Activated T-cell treated with anti-CD3 and anti-CD28 coated beads for 24 hours (primary cell): ENCODE measurements around the gene AVEN.
A peak's percentile ranks its signal among the peaks of the same experiment; 100 is the strongest.
"Not testable (repeated sequence)": the region's sequence is repeated elsewhere in the genome, so short reads cannot be mapped to it uniquely, and the experiment has no call there.

Experiments
- DNase-seq: peaks from one replicate; pipeline ENCODE4 v3.0.0-alpha.2; 2020; ENCODE audit warnings: low read depth

Gene AVEN, protein sequence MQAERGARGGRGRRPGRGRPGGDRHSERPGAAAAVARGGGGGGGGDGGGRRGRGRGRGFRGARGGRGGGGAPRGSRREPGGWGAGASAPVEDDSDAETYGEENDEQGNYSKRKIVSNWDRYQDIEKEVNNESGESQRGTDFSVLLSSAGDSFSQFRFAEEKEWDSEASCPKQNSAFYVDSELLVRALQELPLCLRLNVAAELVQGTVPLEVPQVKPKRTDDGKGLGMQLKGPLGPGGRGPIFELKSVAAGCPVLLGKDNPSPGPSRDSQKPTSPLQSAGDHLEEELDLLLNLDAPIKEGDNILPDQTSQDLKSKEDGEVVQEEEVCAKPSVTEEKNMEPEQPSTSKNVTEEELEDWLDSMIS

DNA sequence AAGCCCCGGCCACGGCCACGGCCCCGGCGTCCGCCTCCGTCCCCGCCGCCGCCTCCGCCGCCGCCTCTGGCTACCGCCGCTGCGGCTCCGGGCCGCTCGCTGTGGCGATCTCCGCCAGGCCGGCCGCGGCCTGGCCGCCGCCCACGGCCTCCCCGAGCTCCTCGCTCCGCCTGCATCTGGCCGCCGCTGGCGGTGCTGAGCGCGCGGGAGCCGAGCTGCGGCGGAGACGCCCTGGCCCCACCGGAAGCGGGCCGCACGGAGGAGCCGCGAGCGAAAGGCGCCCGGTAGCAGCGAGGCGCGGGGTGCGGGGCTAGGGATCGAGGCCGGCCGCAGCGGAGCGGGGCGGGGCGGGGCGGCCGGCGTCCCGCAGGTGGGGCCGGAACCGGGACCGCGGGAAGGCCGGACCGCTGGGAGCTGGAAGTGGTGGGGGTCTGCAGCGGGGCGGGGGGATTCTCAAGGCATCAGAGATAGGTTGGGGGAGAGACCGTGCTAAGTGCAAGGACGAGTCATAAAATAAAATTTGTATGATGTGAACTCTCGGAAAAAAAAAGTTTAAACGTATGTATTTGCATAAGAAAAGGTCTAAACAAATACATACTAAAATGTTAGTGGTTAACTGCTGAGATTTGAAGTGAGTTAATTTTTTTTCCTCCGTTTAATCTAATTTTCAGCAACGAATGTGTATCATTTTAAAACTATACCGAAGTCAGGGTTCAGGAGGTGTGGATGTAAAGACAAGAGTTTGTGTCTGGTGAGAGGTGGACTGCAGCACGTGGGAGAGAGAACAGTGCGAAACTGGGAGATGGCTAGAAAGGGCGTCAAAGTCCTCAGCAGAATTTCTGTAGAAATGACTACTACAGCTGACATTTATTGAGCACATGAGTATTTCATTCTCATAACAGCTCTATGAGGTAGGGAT, at the start of gene AVEN:
AVEN (minus strand) TSS at position 334 of the 919 bp plus-strand sequence; CDS start at position 176, 158 bp downstream.
- DNase-seq: peak; percentile 44

DNA sequence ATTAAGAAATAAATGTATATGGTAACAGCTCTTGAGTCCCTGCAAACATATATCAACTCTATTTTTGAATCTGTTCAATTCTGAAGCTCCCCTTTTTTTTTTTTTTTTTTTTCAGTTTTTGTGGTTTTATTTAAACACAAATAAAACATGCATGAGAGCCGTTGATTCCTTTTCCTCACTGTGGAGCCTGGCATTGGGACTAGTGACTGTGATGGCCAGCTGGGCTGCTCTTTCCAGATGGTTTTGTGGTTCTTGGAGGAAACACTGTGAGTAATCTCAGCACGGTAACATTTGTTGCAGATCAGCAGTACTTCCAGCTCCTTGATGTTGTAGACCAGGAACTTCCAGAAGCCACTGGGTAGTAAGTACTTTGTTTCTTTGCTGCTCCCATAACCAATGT, 46.7 kb upstream of the AVEN start:
- no peak for DNase-seq

DNA sequence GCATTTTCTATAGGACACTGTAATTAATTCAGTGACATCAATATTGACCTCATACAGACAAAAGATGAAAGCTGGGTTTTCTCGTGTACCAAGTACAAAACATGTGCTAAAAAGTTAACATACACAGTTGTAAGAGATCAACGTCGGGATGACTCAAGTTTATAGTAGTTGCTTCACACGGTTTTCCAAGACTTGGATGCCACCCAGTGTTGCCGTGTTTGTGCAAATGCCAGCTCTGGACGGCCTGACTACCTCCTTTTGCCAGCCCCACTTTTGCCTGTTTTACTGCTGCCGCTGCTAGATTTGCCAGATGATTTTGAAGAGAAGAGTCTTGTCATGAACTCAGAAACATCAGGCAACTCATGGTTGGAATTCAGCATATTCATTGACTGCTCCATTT, 45.1 kb upstream of the AVEN start:
- DNase-seq: no peak

DNA sequence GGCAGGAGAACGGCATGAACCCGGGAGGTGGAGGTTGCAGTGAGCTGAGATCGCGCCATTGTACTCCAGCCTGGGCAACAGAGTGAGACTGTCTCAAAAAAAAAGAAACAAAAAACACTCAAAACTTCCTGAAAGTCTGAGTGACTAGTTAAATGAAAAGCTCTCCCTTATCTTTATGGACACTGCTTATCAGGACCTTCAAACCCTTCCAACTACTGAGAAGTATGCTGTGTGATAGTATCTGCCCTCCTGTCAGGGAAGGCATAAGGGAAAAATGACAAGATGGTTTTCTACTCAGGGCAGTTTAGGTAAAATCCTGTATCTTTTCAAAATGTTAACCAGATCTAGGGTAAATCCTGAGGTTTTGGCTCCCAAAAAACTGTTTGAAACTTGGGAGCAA, 40.9 kb upstream of the AVEN start:
- no peak for DNase-seq

DNA sequence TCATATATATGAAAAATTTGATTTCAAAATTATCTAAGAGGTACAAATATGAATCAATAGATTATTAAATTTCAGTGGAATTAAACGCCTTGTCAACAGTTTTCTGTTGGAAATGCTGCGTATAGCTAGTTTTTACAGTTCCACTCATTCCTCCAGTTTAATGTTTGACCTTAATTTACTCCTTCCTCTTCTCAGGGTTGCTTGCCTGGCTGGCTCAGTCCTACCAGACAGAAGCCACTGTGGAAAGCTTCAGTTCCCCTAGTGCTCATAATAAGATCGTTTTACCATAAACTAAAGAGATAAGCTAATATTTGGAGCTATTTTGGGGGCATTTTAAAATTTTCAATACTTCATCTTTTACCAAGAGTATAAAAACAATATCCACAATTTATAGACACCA, 39.9 kb upstream of the AVEN start:
- no peak for DNase-seq

DNA sequence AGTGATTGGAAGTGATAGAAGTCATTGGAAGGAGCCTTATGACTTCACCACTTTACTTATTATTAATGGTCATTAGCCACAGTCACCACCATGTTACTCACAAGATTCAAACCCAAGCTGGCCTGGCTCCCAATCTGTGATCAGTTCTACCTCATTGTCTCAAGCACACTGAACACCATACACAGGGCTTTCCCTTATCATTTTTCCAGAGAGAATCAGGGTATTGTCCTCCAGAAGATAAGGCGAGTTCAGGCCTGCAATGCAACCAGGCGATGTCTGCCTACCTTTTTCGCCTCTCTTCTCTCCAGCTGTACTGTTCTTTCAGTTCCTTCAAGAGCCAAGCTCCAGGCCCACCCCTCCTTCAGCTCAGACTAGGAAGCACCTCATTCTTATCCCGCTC, 37.8 kb upstream of the AVEN start:
- no peak for DNase-seq

DNA sequence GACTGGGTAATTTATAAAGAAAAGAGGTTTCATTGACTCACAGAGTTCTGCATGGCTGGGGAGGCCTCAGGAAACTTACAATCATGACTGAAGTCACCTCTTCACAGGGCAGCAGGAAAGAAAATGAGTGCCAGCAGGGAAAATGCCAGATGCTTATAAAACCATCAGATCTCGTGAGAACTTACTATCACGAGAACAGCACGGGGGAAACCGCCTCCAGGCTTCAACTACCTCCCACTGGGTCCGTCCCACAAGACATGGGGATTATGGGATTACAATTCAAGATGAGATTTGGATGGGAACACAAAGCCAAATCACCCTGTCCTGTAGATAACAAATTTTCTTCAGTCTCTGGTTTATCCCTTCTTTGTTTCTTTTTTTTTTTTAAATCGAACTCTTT, 31.0 kb upstream of the AVEN start:
- DNase-seq: no peak

DNA sequence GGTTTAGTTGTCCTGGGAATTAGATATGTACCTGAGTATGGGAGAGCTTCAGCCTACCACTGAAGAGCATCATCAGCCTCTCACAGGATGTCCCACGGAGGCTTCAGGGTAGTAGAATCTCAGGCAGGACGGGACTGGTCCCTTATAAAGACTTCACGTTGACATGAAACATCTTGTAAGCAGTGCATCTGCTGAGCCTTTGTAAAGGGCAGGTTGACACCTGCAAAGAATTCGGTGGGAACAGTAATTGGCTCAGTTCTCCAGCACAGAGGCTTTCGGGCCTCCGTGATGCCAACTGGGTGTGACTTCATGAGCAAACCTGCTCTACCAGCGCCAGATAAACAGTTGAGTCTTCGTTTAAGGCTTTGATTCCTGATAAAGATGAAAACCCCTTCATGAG, 26.9 kb upstream of the AVEN start:
- no peak for DNase-seq

DNA sequence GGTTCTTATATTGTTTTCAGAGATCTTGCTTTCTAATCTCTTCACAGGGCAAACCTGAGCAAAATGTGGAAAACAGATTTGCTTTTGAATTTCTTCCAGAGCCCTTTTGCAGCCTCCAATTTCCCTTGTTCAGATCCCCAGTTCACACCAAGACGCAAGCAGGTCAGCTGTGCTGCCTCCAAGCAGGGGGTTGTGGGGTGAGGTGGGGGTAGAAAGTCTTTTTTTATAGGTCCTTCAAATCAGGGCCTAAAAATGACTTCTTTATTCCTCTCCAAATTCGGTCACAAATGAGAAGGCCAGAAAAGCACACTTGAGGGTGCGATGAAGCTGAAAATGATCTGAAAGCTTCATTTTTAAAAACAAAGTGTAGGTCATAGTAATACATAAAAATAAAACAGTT, 26.3 kb upstream of the AVEN start:
- no peak for DNase-seq

DNA sequence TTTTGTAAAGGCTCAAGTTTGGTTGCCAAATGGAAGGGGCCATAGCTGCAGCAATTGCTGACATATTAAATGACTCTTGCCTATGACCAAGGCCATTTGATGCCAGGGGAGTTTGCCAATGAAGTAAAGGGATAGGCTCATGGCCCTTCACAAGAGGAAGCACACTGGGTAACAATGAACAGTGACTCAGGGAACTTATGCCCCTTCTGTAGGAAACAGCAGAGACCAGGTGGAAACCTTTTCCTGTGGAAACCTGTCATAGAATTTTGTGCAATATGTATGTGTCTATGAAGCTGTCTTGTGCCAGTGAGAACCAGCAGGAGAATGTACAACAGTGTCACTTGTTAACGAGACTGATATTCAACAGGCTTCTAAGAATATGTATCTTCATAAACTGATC, 25.4 kb upstream of the AVEN start:
- DNase-seq: no peak

DNA sequence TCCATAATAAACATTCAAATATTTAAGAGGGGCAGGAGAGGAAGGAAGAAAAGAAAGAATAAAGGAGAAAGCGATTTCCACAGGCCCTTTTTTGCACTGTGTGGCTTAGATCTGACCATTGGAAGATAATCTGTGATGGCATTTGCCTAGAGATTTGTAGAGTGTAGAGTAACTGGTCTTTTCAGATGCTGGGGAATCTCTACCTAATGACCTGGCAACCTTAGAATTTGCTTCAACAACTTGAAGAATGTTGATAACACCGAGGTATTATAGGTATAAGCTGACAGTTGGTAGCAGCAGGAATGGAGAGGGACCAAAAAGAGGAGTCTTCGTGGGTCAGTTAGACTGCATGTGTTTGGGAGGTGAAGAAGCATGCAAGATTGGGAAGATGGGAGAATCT, 20.9 kb upstream of the AVEN start:
- no peak for DNase-seq

DNA sequence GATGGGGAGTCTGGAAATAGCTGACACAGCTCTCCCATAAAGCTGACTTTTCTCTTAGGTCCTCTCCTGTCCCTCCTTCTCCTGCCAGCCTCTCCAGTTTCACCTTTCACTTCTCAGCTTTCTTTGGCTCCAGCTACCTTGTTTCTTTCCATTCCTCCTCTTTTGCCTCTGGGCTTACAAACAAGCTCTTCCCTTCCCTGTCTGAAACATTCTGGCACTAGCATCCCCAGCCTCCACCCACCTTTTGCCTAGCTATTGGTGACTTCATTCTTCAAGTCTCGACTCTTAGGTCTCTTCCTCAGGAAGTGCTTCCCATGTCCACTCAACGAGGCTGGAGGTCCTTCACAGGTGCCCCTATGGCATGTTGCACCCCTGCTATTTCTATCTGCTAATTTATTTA, 20.5 kb upstream of the AVEN start:
- DNase-seq: no peak

DNA sequence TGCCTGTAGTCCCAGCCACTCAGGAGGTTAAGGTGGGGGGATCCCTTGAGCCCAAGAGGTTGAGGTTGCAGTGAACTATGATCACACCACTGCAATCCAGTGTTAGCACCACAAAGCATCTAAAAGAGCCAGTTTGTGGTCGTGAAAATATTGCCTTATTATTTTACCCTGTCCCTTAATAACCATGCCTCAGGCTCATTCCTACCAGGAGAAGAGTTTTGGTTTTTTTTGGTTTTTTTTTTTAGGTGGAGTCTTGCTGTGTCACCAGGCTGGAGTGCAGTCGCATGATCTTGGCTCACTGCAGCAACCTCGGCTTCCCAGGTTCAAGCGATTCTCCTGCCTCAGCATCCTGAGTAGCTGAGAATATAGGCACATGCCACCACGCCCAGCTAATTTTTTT, 17.9 kb upstream of the AVEN start:
- DNase-seq: no peak

DNA sequence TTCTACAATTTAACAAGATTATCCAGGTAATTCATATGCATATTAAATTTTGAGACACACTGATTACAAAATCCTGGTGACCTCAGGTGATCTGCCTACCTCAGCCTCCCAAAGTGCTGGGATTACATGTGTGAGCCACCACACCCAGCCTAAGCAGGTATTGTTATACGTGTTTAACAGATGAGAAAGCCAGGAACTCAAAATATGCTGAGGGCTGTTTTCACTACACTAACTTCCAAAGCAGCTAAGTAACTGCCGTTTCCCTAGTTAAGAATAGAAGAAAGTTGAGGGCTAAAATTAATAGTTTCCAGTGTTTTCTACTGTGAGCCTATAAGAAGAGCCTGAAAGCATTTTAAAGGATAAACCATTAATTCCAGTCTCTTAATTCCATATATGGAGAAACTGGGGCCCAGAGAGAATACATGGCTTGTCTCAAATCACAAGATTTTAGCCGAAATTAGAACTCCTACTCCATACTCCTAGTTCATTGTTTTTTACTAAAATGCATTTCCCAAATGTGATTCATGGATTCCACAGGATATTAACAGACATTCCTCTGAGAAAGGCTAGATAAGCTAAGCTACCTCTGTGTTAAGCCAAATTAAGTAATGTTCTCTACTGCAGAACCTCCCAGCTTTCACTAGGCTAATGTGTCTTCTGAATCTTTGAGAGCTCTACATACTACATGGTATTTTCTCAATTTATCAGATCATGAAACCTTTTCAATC, 17.0 kb upstream of the AVEN start:
- DNase-seq: no peak

DNA sequence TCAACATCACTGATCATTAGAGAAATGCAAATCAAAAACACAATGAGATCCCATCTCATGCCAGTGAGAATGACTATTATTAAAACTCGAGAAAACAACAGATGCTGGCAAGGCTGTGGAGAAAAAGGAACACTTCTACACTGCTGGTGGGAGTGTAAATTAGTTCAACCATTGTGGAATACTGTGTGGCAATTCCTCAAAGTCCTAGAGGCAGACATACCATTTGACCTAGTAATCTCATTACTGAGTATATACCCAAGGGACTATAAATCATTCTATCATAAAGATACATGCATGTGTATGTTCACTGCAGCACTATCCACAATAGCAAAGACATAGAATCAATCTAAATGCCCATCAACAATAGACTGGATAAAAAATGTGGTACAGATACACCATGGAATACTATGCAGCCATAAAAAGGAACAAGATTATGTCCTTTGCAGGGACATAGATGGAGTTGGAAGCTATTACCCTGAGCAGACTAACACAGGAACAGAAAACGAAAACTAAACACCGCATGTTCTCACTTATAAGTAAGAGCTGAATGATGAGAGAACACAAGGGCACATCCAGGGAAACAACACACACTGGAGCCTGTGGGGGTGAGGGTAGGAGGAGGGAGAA, 15.2 kb upstream of the AVEN start:
- DNase-seq: no peak

DNA sequence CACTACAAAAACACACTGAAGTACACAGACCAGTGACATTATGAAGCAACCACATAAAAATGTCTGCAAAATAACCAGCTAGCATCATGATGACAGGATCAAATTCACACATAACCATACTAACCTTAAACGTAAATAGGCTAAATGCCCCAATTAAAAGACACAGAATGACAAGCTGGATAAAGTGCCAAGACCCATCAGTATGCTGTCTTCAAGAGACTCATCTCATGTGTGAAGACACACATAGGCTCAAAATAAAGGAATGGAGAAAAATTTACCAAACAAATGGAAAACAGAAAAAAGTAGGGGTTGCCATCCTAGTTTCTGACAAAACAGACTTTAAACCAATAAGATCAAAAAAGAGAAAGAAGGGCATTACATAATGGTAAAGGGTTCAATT, 11.4 kb upstream of the AVEN start:
- DNase-seq: not testable (repeated sequence)

DNA sequence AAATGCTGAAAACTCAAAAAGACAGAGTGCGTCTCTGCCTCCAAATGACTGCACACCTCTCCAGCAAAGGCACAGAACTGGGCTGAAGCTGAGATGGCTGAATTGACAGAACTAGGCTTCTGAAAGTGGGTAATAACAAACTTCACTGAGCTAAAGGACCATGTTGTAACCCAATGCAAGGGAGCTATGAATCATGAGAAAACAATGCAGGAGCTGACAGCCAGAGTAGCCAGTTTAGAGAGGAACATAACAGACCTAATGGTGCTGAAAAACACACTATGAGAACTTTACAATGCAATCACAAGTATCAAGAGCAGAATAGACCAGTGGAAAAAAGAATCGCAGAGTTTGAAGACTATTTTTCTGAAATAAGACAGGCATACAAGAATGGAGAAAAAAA, 10.1 kb upstream of the AVEN start:
- no peak for DNase-seq

DNA sequence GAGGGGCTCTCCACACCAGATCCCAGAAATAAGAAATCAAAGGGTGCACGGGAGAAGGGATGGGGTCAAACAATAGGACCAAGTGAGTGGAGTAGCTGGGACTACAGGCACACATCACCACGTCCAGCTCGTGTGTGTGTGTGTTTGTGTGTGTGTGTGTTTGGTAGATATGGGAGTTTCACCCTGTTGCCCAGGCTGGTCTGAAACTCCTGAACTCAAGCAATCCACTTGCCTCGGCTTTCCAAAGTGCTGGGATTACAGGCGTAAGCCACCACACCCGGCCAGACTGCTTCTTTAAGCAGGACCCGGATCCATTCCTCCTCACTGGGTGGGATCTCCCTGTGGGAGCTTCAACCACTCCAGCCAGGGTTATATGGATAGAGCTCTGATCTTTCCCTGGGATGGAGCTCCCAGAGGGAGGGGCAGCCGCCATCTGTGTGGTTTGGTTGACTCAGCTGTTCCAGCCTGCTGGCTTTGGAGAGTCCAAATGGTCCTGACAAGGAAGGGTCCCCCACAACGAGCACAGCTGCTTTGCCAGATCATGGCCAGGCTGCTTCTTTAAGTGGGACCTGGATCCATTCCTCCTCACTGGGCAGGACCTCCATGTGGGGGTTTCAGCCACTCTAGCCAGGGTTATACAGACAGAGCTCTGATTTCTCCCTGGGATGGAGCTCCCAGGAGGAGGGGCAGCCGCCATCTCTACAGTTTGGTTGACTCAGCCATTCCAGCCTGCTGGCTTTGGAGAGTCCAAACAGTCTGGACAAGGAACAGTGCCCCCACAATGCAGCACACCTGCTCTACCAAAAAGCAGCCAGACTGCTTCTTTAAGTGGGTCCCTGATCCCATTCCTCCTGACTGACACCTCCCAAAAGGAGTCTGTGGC, 9.1 kb upstream of the AVEN start:
- no peak for DNase-seq

DNA sequence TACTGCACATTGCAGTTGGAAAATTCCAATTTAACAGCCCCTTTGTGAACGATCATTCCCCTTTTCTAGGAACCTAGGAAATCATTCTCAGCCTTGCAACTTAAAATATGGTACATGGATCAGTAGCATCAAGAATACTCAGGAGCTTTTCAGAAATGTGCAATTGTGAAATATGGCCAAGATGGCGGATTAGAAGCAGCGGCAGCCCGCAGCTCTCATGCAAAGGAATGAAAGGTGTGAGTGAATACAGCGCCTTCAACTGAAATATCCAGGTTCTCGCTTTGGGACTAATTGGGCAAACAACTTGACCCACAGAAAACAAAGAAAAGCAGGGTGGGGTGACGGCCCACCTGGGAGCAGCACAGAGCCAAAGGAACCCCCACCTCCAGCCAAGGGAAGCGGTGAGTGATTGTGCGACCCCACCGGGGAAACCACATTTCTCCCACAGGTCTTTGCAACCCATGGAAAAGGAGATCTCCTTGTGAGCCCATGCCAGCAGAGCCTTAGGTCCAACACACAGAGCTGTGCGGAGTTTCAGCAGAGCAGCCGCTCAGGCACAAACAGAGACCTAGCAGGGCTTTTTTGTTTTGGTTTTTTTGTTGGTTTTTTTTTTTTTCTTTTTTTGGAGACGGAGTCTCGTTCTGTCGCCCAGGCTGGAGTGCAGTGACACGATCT, 7.6 kb upstream of the AVEN start:
- no peak for DNase-seq

DNA sequence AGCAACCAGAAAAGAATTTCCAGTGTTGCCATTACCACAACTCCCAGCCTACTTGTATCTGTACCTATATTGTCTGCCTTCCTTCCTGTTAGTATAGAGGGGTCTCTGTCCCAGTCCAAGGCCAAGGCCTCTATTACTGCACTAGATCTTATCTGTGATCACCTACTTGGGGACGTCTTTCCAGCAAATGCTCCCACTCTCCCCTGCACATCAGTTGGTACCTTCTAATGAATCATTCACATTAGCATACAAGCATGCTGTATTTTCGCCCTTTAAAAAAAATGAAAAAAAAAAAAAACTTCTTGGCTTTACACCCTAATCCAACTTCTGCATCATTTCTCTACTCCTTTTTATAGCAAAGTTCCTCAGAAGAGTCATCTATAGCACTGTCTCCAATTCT, 4.8 kb upstream of the AVEN start:
- DNase-seq: no peak

DNA sequence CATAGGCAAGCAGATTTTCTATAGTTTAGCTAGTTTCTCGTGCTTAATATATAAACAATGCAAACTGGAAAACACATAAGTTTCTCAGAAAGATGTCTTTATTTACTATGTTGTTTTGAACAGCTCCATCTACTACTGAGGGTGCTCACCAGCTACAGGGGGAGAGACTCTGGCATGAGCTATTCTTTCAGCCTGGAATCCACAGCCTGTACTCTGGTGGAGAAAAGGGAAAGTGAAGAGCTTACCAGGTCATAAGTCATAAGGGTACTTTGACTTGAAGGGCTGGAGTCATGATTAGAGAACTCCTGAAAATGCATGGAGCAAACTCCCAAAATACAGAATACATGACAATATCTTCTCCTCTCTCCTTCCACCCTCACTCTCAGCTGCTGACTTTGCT, 4.4 kb upstream of the AVEN start:
- DNase-seq: no peak
